Activated CD4-positive, alpha-beta memory T cell treated with anti-CD3 and anti-CD28 coated beads for 36 hours (primary cell): Measurements from ENCODE around the gene LRRC74B. TPM values are rescaled to one million over a fixed set of nuclear protein-coding genes. Genes with fewer than 3 reads are reported as not detected.

Experiments used
- CTCF ChIA-PET: fragments of 350-600 bp; sonication (Branson Sonifier 250); formaldehyde crosslinking; loops from one replicate; lab custom pipeline; 2021; ENCODE audit warnings: antibody characterized with exemption, inconsistent platforms; lab: Charles Lee
- POLR2A ChIA-PET: fragments of 350-600 bp; sonication (Branson Sonifier 250); formaldehyde crosslinking; loops from one replicate; lab custom pipeline; 2021; ENCODE audit warnings: antibody characterized with exemption; lab: Charles Lee
- DNase-seq: peaks from one replicate; pipeline ENCODE4 v3.0.0-alpha.2; 2020
- H3K27ac Mint-ChIP-seq: one replicate; pipeline ENCODE4 v1.8.0; 2021; ENCODE audit warnings: mixed read lengths
- H3K27me3 Mint-ChIP-seq: one replicate; pipeline ENCODE4 v1.8.0; 2021; ENCODE audit warnings: mixed read lengths
- H3K36me3 Mint-ChIP-seq: one replicate; pipeline ENCODE4 v1.8.0; 2021; ENCODE audit warnings: mixed read lengths
- H3K4me1 Mint-ChIP-seq: one replicate; pipeline ENCODE4 v1.8.0; 2021; ENCODE audit warnings: low read depth, mixed read lengths
- H3K4me3 Mint-ChIP-seq: one replicate; pipeline ENCODE4 v1.8.0; 2021; ENCODE audit warnings: mild to moderate bottlenecking, mixed read lengths
- H3K9me3 Mint-ChIP-seq: one replicate; pipeline ENCODE4 v1.8.0; 2021; ENCODE audit warnings: mixed read lengths
- intact Hi-C: fragments of 100-400 bp; cut with micrococcal nuclease; formaldehyde crosslinking; loops from one replicate; pipeline ENCODE4 v1.15.1; 2023
- total RNA-seq, 2 experiments: library from RNA; stranded (reverse); gene quantifications; one replicate each; pipeline ENCODE4 v1.2.3, GENCODE V29; 2021

LRRC74B gene
- not detected for total RNA-seq

GRCh38 chr22:21045585-21046294, at the start of gene LRRC74B:
Gene LRRC74B (plus strand): TSS chr22:21045946. CDS start chr22:21045987, 41 bp downstream.
- ChIA-PET POLR2A (no interaction called here), CTCF (no interaction called here)
- H3K27me3 Mint-ChIP-seq = peaks cover 13% of the 10 kb centered on the region
- no peaks in the 10 kb centered on the region for H3K36me3 Mint-ChIP-seq
- peaks cover 21% of the 10 kb centered on the region for H3K4me1 Mint-ChIP-seq
- H3K4me3 Mint-ChIP-seq = peak within 1 kb of the TSS; percentile 68
- intact Hi-C loops = loop anchor here (5.0 kb wide), 1 partner anchor 83 kb away; no protein-coding TSS in a partner anchor
- peak within 1 kb of the TSS; percentile 46 for H3K27ac Mint-ChIP-seq
- no peaks in the 10 kb centered on the region for H3K9me3 Mint-ChIP-seq
- DNase-seq = peak; percentile 83

- peaks cover 10% of the 10 kb centered on the region for H3K4me1 Mint-ChIP-seq
- no peak for DNase-seq
- H3K9me3 Mint-ChIP-seq = no peaks in the 10 kb centered on the region
- ChIA-PET CTCF (no interaction called here), POLR2A (interaction anchor here (1.4 kb wide), 1 partner anchor 14 kb away, joined by 5 read pairs; the partner anchor contains the start of gene LZTR1)
- intact Hi-C loops = no loop called here
- no peak overlapping the region for H3K27ac Mint-ChIP-seq
- no peaks in the 10 kb centered on the region for H3K27me3 Mint-ChIP-seq
- H3K4me3 Mint-ChIP-seq = no peak overlapping the region
- H3K36me3 Mint-ChIP-seq = peaks cover 8% of the 10 kb centered on the region
Measured at GRCh38 chr22:20996031-20996410, 49.7 kb upstream of the LRRC74B start.

- Mint-ChIP-seq H3K27ac (no peak overlapping the region), H3K4me1 (peaks cover 10% of the 10 kb centered on the region), H3K36me3 (peaks cover 12% of the 10 kb centered on the region), H3K9me3 (no peaks in the 10 kb centered on the region), H3K4me3 (no peak overlapping the region), H3K27me3 (no peaks in the 10 kb centered on the region)
- CTCF ChIA-PET = no interaction called here
- POLR2A ChIA-PET = interaction anchor here (1.3 to 1.4 kb wide), 2 partner anchors 14 to 15 kb away, joined by 5 read pairs; partner anchors contain the start of gene LZTR1
- no peak for DNase-seq
- intact Hi-C loops = no loop called here
Measured at GRCh38 chr22:20996598-20997535, 48.9 kb upstream of the LRRC74B start.

- ChIA-PET POLR2A (interaction anchor here (1.3 kb wide), 1 partner anchor 15 kb away, joined by 5 read pairs; the partner anchor contains the start of gene LZTR1), CTCF (no interaction called here)
- Mint-ChIP-seq H3K36me3 (peaks cover 13% of the 10 kb centered on the region), H3K4me1 (peaks cover 10% of the 10 kb centered on the region), H3K9me3 (no peaks in the 10 kb centered on the region), H3K27ac (no peak overlapping the region), H3K4me3 (no peak overlapping the region), H3K27me3 (no peaks in the 10 kb centered on the region)
- no peak for DNase-seq
- intact Hi-C loops = no loop called here
Measured at GRCh38 chr22:20997536-20998257, 48.0 kb upstream of the LRRC74B start.

- CTCF ChIA-PET = interaction anchor here (1.0 to 1.9 kb wide), 3 partner anchors 16 to 113 kb away, joined by 3 to 6 read pairs (median 4); partner anchors contain the start of gene LZTR1
- Mint-ChIP-seq H3K4me1 (peaks cover 17% of the 10 kb centered on the region), H3K4me3 (no peak overlapping the region), H3K36me3 (peaks cover 13% of the 10 kb centered on the region), H3K9me3 (no peaks in the 10 kb centered on the region), H3K27me3 (no peaks in the 10 kb centered on the region), H3K27ac (no peak overlapping the region)
- POLR2A ChIA-PET = interaction anchor here (1.3 to 1.6 kb wide), 3 partner anchors 8 to 17 kb away, joined by 5 to 6 read pairs (median 5); partner anchors contain the start of gene LZTR1
- DNase-seq = no peak
- intact Hi-C loops = no loop called here
Measured at GRCh38 chr22:20998411-20999336, 47.1 kb upstream of the LRRC74B start.

GRCh38 chr22:20999350-21000206, 46.2 kb upstream of the LRRC74B start:
- ChIA-PET CTCF (interaction anchor here (1.0 to 1.9 kb wide), 3 partner anchors 17 to 114 kb away, joined by 3 to 6 read pairs (median 4); partner anchors contain the start of gene LZTR1), POLR2A (interaction anchor here (1.5 to 1.6 kb wide), 2 partner anchors 9 to 17 kb away, joined by 5 to 6 read pairs; partner anchors contain the start of gene LZTR1)
- DNase-seq = no peak
- no peaks in the 10 kb centered on the region for H3K9me3 Mint-ChIP-seq
- H3K4me1 Mint-ChIP-seq = peaks cover 21% of the 10 kb centered on the region
- H3K4me3 Mint-ChIP-seq = peak overlapping the region; percentile 94
- H3K27me3 Mint-ChIP-seq = no peaks in the 10 kb centered on the region
- H3K27ac Mint-ChIP-seq = peak overlapping the region; percentile 97
- H3K36me3 Mint-ChIP-seq = peaks cover 13% of the 10 kb centered on the region
- intact Hi-C loops = loop anchor here (5.0 kb wide), 1 partner anchor 583 kb away; no protein-coding TSS in a partner anchor

GRCh38 chr22:21000207-21000986, 45.3 kb upstream of the LRRC74B start:
- ChIA-PET CTCF (interaction anchor here (0.7 to 1.9 kb wide), 4 partner anchors 18 to 115 kb away, joined by 3 to 6 read pairs (median 4); partner anchors contain the start of gene LZTR1), POLR2A (interaction anchor here (0.6 to 1.6 kb wide), 6 partner anchors 9 to 20 kb away, joined by 3 to 7 read pairs (median 4); partner anchors contain the start of gene LZTR1)
- intact Hi-C loops = loop anchor here (5.0 kb wide), 1 partner anchor 582 kb away; no protein-coding TSS in a partner anchor
- H3K36me3 Mint-ChIP-seq = peaks cover 10% of the 10 kb centered on the region
- no peaks in the 10 kb centered on the region for H3K27me3 Mint-ChIP-seq
- H3K4me1 Mint-ChIP-seq = peaks cover 21% of the 10 kb centered on the region
- H3K27ac Mint-ChIP-seq = peak overlapping the region; percentile 97
- peak overlapping the region; percentile 94 for H3K4me3 Mint-ChIP-seq
- no peak for DNase-seq
- H3K9me3 Mint-ChIP-seq = no peaks in the 10 kb centered on the region

GRCh38 chr22:21000987-21001600, 44.7 kb upstream of the LRRC74B start:
- Mint-ChIP-seq H3K9me3 (no peaks in the 10 kb centered on the region), H3K4me3 (peak overlapping the region; percentile 94), H3K4me1 (peaks cover 21% of the 10 kb centered on the region), H3K36me3 (peaks cover 10% of the 10 kb centered on the region), H3K27me3 (no peaks in the 10 kb centered on the region), H3K27ac (peak overlapping the region; percentile 97)
- DNase-seq = peak; percentile 29
- ChIA-PET CTCF (interaction anchor here (0.7 kb wide), 1 partner anchor 42 kb away, joined by 3 read pairs; no protein-coding TSS in a partner anchor), POLR2A (interaction anchor here (0.6 to 1.1 kb wide), 4 partner anchors 10 to 21 kb away, joined by 3 to 7 read pairs (median 3); partner anchors contain the start of gene LZTR1)
- intact Hi-C loops = loop anchor here (5.0 kb wide), 1 partner anchor 581 kb away; no protein-coding TSS in a partner anchor
